CD4-positive, alpha-beta T cell (primary cell): ENCODE results near the gene TMC7. TPM values are rescaled to one million over a fixed set of nuclear protein-coding genes. Genes with fewer than 3 reads are reported as not detected.
A peak's percentile ranks its signal among the peaks of the same experiment; 100 is the strongest.

Experiments
- ATAC-seq: fragments of 200-7000 bp; cut with Tn5 transposase; one replicate; pipeline ENCODE4 v1.10.0; 2022; ENCODE audit warnings: mild to moderate bottlenecking; ENCODE audit not compliant: poor library complexity
- CTCF ChIA-PET: fragments of 350-600 bp; sonication (Branson Sonifier 250); formaldehyde crosslinking; loops from one replicate; lab custom pipeline; 2021; ENCODE audit warnings: antibody characterized with exemption, inconsistent platforms; lab: Charles Lee
- POLR2A ChIA-PET: fragments of 350-600 bp; sonication (Branson Sonifier 250); formaldehyde crosslinking; loops from one replicate; lab custom pipeline; 2021; ENCODE audit warnings: antibody characterized with exemption, inconsistent platforms; lab: Charles Lee
- DNase-seq, 14 experiments: peaks; one replicate each; pipeline ENCODE4 v3.0.0-alpha.2; 2013 to 2020; ENCODE audit warnings: mixed read lengths in 2 of 14
- H3K27ac ChIP-seq, 2 donors: one replicate each; pipeline versions ENCODE4 v1.5.1 to v1.7.0; 2013; ENCODE audit warnings: low read length in 2 of 2, low read depth in 1 of 2, mild to moderate bottlenecking in 1 of 2
- H3K27me3 ChIP-seq, 2 experiments: 1 replicate in 1 of 2; 2 replicates in 1 of 2; pipeline versions ENCODE4 v1.6.1 to v1.7.0; 2013; ENCODE audit warnings: low read length in 2 of 2, control low read depth in 1 of 2, mild to moderate bottlenecking in 1 of 2, moderate library complexity in 1 of 2; ENCODE audit not compliant: insufficient read depth in 2 of 2, control insufficient read depth in 1 of 2
- H3K36me3 ChIP-seq: one replicate; pipeline ENCODE4 v1.6.1; 2013; ENCODE audit warnings: low read length, control low read depth; ENCODE audit not compliant: insufficient read depth
- H3K4me1 ChIP-seq: one replicate; pipeline ENCODE4 v1.6.1; 2013; ENCODE audit warnings: low read length, control low read depth; ENCODE audit not compliant: insufficient read depth
- H3K4me3 ChIP-seq: one replicate; pipeline ENCODE4 v1.5.1; 2013; ENCODE audit warnings: mild to moderate bottlenecking, low read length, moderate library complexity
- H3K9me3 ChIP-seq, 2 experiments: 1 replicate in 1 of 2; 2 replicates in 1 of 2; pipeline versions ENCODE4 v1.6.1 to v1.7.0; 2013; ENCODE audit warnings: low read length in 2 of 2, mild to moderate bottlenecking in 2 of 2, control low read depth in 1 of 2, moderate library complexity in 1 of 2; ENCODE audit not compliant: control insufficient read depth in 1 of 2, insufficient read depth in 1 of 2
- H3K27ac Mint-ChIP-seq: one replicate; pipeline ENCODE4 v1.8.0; 2020; ENCODE audit warnings: mixed read lengths
- H3K27me3 Mint-ChIP-seq: one replicate; pipeline ENCODE4 v1.8.0; 2021; ENCODE audit warnings: mixed read lengths
- H3K36me3 Mint-ChIP-seq: one replicate; pipeline ENCODE4 v1.8.0; 2021; ENCODE audit warnings: low read depth, mixed read lengths
- H3K4me1 Mint-ChIP-seq: one replicate; pipeline ENCODE4 v1.8.0; 2021; ENCODE audit warnings: low read depth, mixed read lengths
- H3K4me3 Mint-ChIP-seq: one replicate; pipeline ENCODE4 v1.8.0; 2020; ENCODE audit warnings: mild to moderate bottlenecking, mixed read lengths
- H3K9me3 Mint-ChIP-seq: one replicate; pipeline ENCODE4 v1.8.0; 2020; ENCODE audit warnings: mixed read lengths
- intact Hi-C, 2 experiments: fragments of 100-400 bp; cut with DNase I in 1 of 2; cut with micrococcal nuclease in 1 of 2; formaldehyde crosslinking; loops; one replicate each; pipeline versions ENCODE4 v1.15.1 to v1.9.0; 2023 to 2025; cut with DNase I, micrococcal nuclease
- total RNA-seq, 174 experiments: library from RNA in 2 of 174; stranded (reverse) in 2 of 174; gene quantifications; one replicate each; pipeline ENCODE4 v1.2.3 and lab custom pipeline; 2021 to 2026
- TF ChIP-seq, protein P1 (sequence below): fragments of 200-600 bp; IDR thresholded peaks from one replicate; pipeline ENCODE4 v1.8.0; 2022; ENCODE audit warnings: antibody characterized with exemption, mild to moderate bottlenecking

Gene TMC7
- total RNA-seq, 2 experiments from 2014 or later, result not detected

GRCh38 chr16:18966791-18967190, 16.9 kb upstream of the TMC7 start:
- no peaks in the 10 kb centered on the region for H3K36me3 Mint-ChIP-seq
- DNase-seq, result no peak
- intact Hi-C loops, result loop anchor here in 1 of 2 experiments (10.0 kb wide), 1 partner anchor 108 kb away; no protein-coding TSS in a partner anchor

GRCh38 chr16:18969050-18969854, 14.5 kb upstream of the TMC7 start:
- Mint-ChIP-seq H3K36me3 (no peaks in the 10 kb centered on the region), H3K4me1 (no peaks in the 10 kb centered on the region), H3K9me3 (no peaks in the 10 kb centered on the region), H3K4me3 (no peak overlapping the region), H3K27ac (no peak overlapping the region), H3K27me3 (no peaks in the 10 kb centered on the region)
- POLR2A ChIA-PET, result interaction anchor here (2.0 kb wide), 1 partner anchor 168 kb away, joined by 5 read pairs; the partner anchor contains the start of gene ARL6IP1
- ATAC-seq (peak; percentile 72), DNase-seq (peak; percentile 50 to 86 (median 74))
- Histone ChIP-seq H3K27me3 (no peaks in the 10 kb centered on the region), H3K27ac (no peak overlapping the region), H3K4me3 (peak overlapping the region; percentile 19), H3K4me1 (peaks cover 4% of the 10 kb centered on the region), H3K9me3 (no peaks in the 10 kb centered on the region), H3K36me3 (no peaks in the 10 kb centered on the region)
- TF ChIP-seq, protein P1, sequence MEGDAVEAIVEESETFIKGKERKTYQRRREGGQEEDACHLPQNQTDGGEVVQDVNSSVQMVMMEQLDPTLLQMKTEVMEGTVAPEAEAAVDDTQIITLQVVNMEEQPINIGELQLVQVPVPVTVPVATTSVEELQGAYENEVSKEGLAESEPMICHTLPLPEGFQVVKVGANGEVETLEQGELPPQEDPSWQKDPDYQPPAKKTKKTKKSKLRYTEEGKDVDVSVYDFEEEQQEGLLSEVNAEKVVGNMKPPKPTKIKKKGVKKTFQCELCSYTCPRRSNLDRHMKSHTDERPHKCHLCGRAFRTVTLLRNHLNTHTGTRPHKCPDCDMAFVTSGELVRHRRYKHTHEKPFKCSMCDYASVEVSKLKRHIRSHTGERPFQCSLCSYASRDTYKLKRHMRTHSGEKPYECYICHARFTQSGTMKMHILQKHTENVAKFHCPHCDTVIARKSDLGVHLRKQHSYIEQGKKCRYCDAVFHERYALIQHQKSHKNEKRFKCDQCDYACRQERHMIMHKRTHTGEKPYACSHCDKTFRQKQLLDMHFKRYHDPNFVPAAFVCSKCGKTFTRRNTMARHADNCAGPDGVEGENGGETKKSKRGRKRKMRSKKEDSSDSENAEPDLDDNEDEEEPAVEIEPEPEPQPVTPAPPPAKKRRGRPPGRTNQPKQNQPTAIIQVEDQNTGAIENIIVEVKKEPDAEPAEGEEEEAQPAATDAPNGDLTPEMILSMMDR, result peak; percentile 93
- CTCF ChIA-PET, result interaction anchor here (1.2 kb wide), 1 partner anchor 168 kb away, joined by 3 read pairs; the partner anchor contains the start of gene ARL6IP1
- intact Hi-C loops, result loop anchor here (1.0 to 10.0 kb wide), 3 partner anchors 106 to 168 kb away; partner anchors contain the start of gene ARL6IP1 (in 1 of the 2)

More at GRCh38 chr16:18966791-18967190, 16.9 kb upstream of the TMC7 start:
- no peak overlapping the region for H3K4me3 Mint-ChIP-seq
- POLR2A ChIA-PET, result no interaction called here
- H3K9me3 Mint-ChIP-seq, result no peaks in the 10 kb centered on the region
- H3K9me3 ChIP-seq, result no peaks in the 10 kb centered on the region
- no peak for ATAC-seq
- no peaks in the 10 kb centered on the region for H3K4me1 Mint-ChIP-seq
- H3K27me3 Mint-ChIP-seq, result no peaks in the 10 kb centered on the region
- H3K4me1 ChIP-seq, result peaks cover 4% of the 10 kb centered on the region
- H3K36me3 ChIP-seq, result no peaks in the 10 kb centered on the region
- H3K27ac Mint-ChIP-seq, result no peak overlapping the region
- no peak overlapping the region for H3K27ac ChIP-seq
- TF ChIP-seq, protein P1, result no peak
- H3K4me3 ChIP-seq, result no peak overlapping the region
- H3K27me3 ChIP-seq, result no peaks in the 10 kb centered on the region
- CTCF ChIA-PET, result no interaction called here

- H3K4me3 Mint-ChIP-seq, result no peak overlapping the region
- Histone ChIP-seq H3K9me3 (no peaks in the 10 kb centered on the region), H3K36me3 (no peaks in the 10 kb centered on the region), H3K4me1 (peaks cover 4% of the 10 kb centered on the region), H3K27ac (no peak overlapping the region), H3K4me3 (no peak overlapping the region), H3K27me3 (no peaks in the 10 kb centered on the region)
- H3K27ac Mint-ChIP-seq, result no peak overlapping the region
- POLR2A ChIA-PET, result interaction anchor here (2.0 kb wide), 1 partner anchor 168 kb away, joined by 5 read pairs; the partner anchor contains the start of gene ARL6IP1
- no peaks in the 10 kb centered on the region for H3K4me1 Mint-ChIP-seq
- no peak for ATAC-seq
- intact Hi-C loops, result loop anchor here (1.0 to 10.0 kb wide), 3 partner anchors 105 to 169 kb away; partner anchors contain the start of gene ARL6IP1 (in 1 of the 2)
- CTCF ChIA-PET, result interaction anchor here (1.2 kb wide), 1 partner anchor 168 kb away, joined by 3 read pairs; the partner anchor contains the start of gene ARL6IP1
- H3K27me3 Mint-ChIP-seq, result no peaks in the 10 kb centered on the region
- H3K36me3 Mint-ChIP-seq, result no peaks in the 10 kb centered on the region
- DNase-seq, result no peak
- no peaks in the 10 kb centered on the region for H3K9me3 Mint-ChIP-seq
- TF ChIP-seq, protein P1, result no peak
Measured at GRCh38 chr16:18969855-18970240, 13.9 kb upstream of the TMC7 start.
